Measurements from ENCODE around the gene ZNF543.
A peak's percentile ranks its signal among the peaks of the same experiment; 100 is the strongest.

The ZNF543 gene

DNA sequence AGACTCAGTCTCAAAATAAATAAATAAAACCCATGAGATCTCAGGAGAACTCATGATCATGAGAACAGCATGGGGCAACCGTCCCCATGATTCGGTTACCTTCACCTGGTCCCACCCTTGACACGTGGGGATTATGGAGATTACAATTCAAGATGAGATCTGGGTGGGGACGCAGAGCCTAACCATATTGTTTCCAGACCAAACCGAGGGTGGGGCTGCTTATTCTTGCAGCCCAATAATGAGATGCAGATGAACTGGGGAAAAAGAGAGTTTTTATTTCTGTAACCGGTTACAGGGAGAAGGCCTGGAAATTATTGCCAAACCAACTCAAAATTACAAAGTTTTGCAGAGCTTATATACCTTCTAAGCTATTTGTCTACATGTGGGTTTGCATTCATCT is 55.9 kb downstream of the ZNF543 start:
- no peak overlapping the region for H2BK120ac ChIP-seq (ENCODE audit: low read depth, low read length)
- H3K23ac ChIP-seq (ENCODE audit: low read length in 2 of 2): no peak overlapping the region
- no peaks in the 10 kb centered on the region for H3K4me1 ChIP-seq (ENCODE audit: control insufficient read depth, insufficient read depth, low read depth, low read length)
- H2BK12ac ChIP-seq (ENCODE audit: low read length in 2 of 2): no peak overlapping the region
- H3K4ac ChIP-seq (ENCODE audit: low read depth in 1 of 2, low read length in 2 of 2): no peak overlapping the region
- no peak overlapping the region for H3K9ac ChIP-seq (ENCODE audit: low read length)
- H3K27ac ChIP-seq (ENCODE audit: low read length, poor library complexity, severe bottlenecking): no peak overlapping the region
- peaks cover 2% of the 10 kb centered on the region for H3K79me1 ChIP-seq (replicated peaks; ENCODE audit: low read length, poor library complexity, severe bottlenecking)
- no peak overlapping the region for H2BK15ac ChIP-seq (ENCODE audit: low read depth, poor library complexity, severe bottlenecking)
- H2AK5ac ChIP-seq (ENCODE audit: low read length, severe bottlenecking): no peak overlapping the region
- DNase-seq: no peak
- H2BK5ac ChIP-seq (ENCODE audit: low read depth, low read length, poor library complexity, severe bottlenecking): no peak overlapping the region
- peaks cover 56 to 74% of the 10 kb centered on the region in 2 experiments for H3K36me3 ChIP-seq (ENCODE audit: control insufficient read depth in 1 of 2, insufficient read depth in 2 of 2, low read depth in 1 of 2, low read length in 2 of 2)
- H3K9me3 ChIP-seq (ENCODE audit: control insufficient read depth, low read length): peaks cover 63% of the 10 kb centered on the region
- WGBS: 100% methylated on average over 4 of the region's 6 CpGs
- no peak overlapping the region for H4K8ac ChIP-seq (ENCODE audit: low read length)
- H3K14ac ChIP-seq (ENCODE audit: low read length in 2 of 2): no peak overlapping the region
- H3K18ac ChIP-seq (ENCODE audit: low read depth in 1 of 2, low read length in 2 of 2): no peak overlapping the region
- no peak overlapping the region for H3K4me2 ChIP-seq (ENCODE audit: low read length, poor library complexity, severe bottlenecking)
- H3K4me3 ChIP-seq (ENCODE audit: insufficient read depth in 1 of 2, low read depth in 1 of 2, low read length in 2 of 2): no peak overlapping the region
- no peaks in the 10 kb centered on the region for H3K27me3 ChIP-seq (ENCODE audit: control insufficient read depth in 1 of 2, insufficient read depth in 1 of 2, low read length in 2 of 2)
- H2AFZ ChIP-seq (ENCODE audit: low read depth, low read length): no peak overlapping the region
- H4K91ac ChIP-seq (ENCODE audit: low read length): no peak overlapping the region

DNA sequence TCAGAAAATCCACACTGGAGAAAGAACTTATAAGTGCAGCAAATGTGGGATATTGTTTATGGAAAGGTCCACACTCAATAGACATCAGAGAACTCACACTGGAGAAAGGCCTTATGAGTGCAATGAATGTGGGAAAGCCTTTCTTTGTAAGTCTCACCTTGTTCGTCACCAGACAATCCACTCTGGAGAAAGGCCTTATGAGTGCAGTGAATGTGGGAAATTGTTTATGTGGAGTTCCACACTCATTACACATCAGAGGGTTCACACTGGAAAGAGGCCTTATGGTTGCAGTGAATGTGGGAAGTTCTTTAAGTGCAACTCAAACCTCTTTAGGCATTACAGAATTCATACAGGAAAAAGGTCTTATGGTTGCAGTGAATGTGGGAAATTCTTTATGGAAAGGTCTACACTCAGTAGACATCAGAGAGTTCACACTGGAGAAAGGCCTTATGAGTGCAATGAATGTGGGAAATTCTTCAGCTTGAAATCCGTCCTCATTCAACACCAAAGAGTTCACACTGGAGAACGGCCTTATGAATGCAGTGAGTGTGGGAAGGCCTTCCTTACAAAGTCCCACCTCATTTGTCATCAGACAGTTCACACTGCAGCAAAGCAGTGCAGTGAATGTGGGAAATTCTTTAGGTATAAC is 57.4 kb downstream of the ZNF543 start:
- H3K9ac ChIP-seq (ENCODE audit: low read length): no peak overlapping the region
- no peak overlapping the region for H3K23ac ChIP-seq (ENCODE audit: low read length in 2 of 2)
- H2AK5ac ChIP-seq (ENCODE audit: low read length, severe bottlenecking): no peak overlapping the region
- H2BK5ac ChIP-seq (ENCODE audit: low read depth, low read length, poor library complexity, severe bottlenecking): no peak overlapping the region
- no peaks in the 10 kb centered on the region for H3K4me1 ChIP-seq (ENCODE audit: control insufficient read depth, insufficient read depth, low read depth, low read length)
- H3K4ac ChIP-seq (ENCODE audit: low read depth in 1 of 2, low read length in 2 of 2): no peak overlapping the region
- no peaks in the 10 kb centered on the region for H3K27me3 ChIP-seq (ENCODE audit: control insufficient read depth in 1 of 2, insufficient read depth in 1 of 2, low read length in 2 of 2)
- H3K14ac ChIP-seq (ENCODE audit: low read length in 2 of 2): no peak overlapping the region
- H3K36me3 ChIP-seq (ENCODE audit: control insufficient read depth in 1 of 2, insufficient read depth in 2 of 2, low read depth in 1 of 2, low read length in 2 of 2): peaks cover 47 to 59% of the 10 kb centered on the region in 2 experiments
- H3K4me2 ChIP-seq (ENCODE audit: low read length, poor library complexity, severe bottlenecking): no peak overlapping the region
- H3K79me1 ChIP-seq (replicated peaks; ENCODE audit: low read length, poor library complexity, severe bottlenecking): no peaks in the 10 kb centered on the region
- no peak overlapping the region for H2BK12ac ChIP-seq (ENCODE audit: low read length in 2 of 2)
- no peak overlapping the region for H3K27ac ChIP-seq (ENCODE audit: low read length, poor library complexity, severe bottlenecking)
- no peak overlapping the region for H2AFZ ChIP-seq (ENCODE audit: low read depth, low read length)
- H4K91ac ChIP-seq (ENCODE audit: low read length): no peak overlapping the region
- H3K9me3 ChIP-seq (ENCODE audit: control insufficient read depth, low read length): peaks cover 61% of the 10 kb centered on the region
- H2BK120ac ChIP-seq (ENCODE audit: low read depth, low read length): no peak overlapping the region
- WGBS: 100% methylated on average over 1 of the region's 3 CpGs
- no peak overlapping the region for H3K18ac ChIP-seq (ENCODE audit: low read depth in 1 of 2, low read length in 2 of 2)
- DNase-seq: no peak
- H4K8ac ChIP-seq (ENCODE audit: low read length): no peak overlapping the region
- H2BK15ac ChIP-seq (ENCODE audit: low read depth, poor library complexity, severe bottlenecking): no peak overlapping the region
- peak overlapping the region in 1 of 2 experiments; percentile 34 for H3K4me3 ChIP-seq (ENCODE audit: insufficient read depth in 1 of 2, low read depth in 1 of 2, low read length in 2 of 2)
